Mucosa of stomach (tissue), 1 donor: Measurements from ENCODE around the gene NFKB2.

Experiments
- H3K27me3 ChIP-seq: one replicate; pipeline ENCODE4 v1.7.0; 2013; ENCODE audit warnings: mild to moderate bottlenecking, low read length; ENCODE audit not compliant: control insufficient read depth, insufficient read depth
- H3K36me3 ChIP-seq: one replicate; pipeline ENCODE4 v1.7.0; 2013; ENCODE audit warnings: low read length; ENCODE audit not compliant: control insufficient read depth, insufficient read depth
- H3K4me1 ChIP-seq: one replicate; pipeline ENCODE4 v1.7.0; 2013; ENCODE audit warnings: mild to moderate bottlenecking, low read length; ENCODE audit not compliant: control insufficient read depth, insufficient read depth
- H3K4me3 ChIP-seq: one replicate; pipeline ENCODE4 v1.7.0; 2013; ENCODE audit warnings: low read length
- H3K9ac ChIP-seq: one replicate; pipeline ENCODE4 v1.7.0; 2013; ENCODE audit warnings: mild to moderate bottlenecking, low read length, moderate library complexity
- H3K9me3 ChIP-seq: one replicate; pipeline ENCODE4 v1.7.0; 2013; ENCODE audit warnings: mild to moderate bottlenecking, low read length, moderate library complexity; ENCODE audit not compliant: control insufficient read depth
- donor health status: Pancreatic carcinoma.

Gene NFKB2

DNA sequence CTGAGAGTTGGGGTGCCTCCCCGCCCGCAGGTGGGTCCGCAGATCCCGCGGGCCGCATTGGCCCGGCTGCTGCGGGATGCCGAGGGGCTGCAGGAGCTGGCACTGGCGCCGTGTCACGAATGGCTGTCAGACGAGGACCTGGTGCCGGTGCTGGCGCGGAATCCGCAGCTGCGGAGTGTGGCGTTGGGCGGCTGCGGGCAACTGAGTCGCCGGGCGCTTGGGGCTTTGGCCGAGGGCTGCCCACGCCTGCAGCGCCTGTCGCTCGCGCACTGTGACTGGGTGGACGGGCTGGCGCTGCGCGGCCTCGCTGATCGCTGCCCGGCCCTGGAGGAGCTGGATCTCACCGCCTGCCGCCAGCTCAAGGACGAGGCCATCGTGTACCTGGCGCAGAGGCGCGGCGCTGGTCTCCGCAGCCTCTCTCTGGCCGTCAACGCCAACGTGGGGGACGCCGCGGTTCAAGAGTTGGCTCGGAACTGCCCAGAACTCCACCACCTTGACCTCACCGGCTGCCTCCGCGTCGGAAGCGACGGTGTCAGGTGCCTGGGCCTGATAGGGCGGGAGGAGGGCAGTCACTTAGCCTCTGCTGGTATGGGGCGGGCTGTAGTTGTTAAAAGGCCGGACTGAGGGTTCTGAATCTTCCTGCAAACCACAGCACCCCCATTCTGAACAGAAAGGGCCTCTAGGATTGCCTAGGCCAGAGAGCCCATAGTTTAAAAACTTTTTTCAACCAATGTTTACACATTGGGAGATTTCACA, 26.4 kb downstream of the NFKB2 start:
- Histone ChIP-seq H3K9me3 (no peaks in the 10 kb centered on the region), H3K9ac (peak overlapping the region; percentile 80), H3K4me1 (peaks cover 33% of the 10 kb centered on the region), H3K27me3 (peaks cover 16% of the 10 kb centered on the region), H3K36me3 (no peaks in the 10 kb centered on the region), H3K4me3 (peak overlapping the region; percentile 70)

DNA sequence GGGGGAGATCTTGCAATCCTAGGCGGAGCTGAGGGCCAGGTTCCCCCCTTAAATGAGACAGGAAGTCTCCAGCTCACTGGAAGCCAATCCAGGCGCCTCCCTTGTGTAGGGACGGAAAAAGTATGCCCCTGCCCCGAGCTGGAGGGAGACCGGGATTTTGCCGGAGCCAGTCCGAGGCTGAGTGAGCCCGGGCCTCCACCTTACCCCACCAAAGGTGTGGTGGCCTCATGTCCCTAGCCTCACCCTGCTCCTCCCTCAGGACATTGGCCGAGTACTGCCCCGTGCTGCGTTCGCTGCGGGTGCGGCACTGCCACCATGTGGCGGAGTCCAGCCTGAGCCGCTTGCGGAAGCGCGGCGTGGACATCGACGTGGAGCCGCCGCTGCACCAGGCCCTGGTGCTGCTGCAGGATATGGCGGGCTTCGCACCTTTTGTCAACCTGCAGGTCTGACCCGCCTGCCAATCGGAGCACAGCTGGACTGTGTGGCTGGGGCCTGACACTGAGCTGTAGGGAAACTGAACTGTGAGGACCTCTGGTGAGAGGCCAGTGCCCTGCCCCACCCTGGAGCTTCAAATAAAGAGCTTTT, 27.1 kb downstream of the NFKB2 start:
- peaks cover 11% of the 10 kb centered on the region for H3K27me3 ChIP-seq

DNA sequence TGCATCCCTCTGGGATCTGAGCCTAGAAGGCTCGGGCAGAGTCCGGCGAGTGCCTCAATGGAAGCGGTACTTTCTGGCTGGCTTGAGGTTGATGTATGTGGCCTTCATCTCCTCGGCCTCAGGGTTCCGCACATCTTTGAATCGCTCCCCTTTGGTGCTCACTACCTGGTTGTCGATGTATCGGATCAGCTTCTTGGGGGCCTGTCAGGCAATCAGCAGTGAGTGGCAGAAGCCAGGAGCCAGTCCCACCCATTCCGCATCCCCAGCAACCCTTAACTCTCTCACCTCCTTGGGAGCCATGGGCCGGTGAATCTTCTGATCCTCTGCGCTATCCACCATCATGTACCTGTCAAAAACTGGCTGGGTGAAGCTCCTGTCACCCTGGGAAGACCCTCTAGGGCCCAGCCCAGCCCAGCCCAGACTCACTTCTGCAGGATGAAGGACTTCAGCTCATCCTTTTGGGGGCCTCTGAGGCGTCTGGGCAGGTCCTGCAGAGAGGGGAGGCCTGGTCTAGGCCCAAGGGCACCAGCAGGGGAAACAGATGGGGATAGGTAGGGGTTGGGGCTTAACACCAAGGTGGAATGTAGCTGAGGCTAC, 28.0 kb downstream of the NFKB2 start:
- H3K36me3 ChIP-seq = no peaks in the 10 kb centered on the region
- H3K4me3 ChIP-seq = peak overlapping the region; percentile 70
- peaks cover 33% of the 10 kb centered on the region for H3K4me1 ChIP-seq
- H3K9ac ChIP-seq = peak overlapping the region; percentile 80
- no peaks in the 10 kb centered on the region for H3K9me3 ChIP-seq
- peaks cover 5% of the 10 kb centered on the region for H3K27me3 ChIP-seq

More for the DNA sequence above, 27.1 kb downstream of the NFKB2 start:
- peaks cover 33% of the 10 kb centered on the region for H3K4me1 ChIP-seq
- H3K9ac ChIP-seq = peak overlapping the region; percentile 80
- peak overlapping the region; percentile 70 for H3K4me3 ChIP-seq
- H3K9me3 ChIP-seq = no peaks in the 10 kb centered on the region
- no peaks in the 10 kb centered on the region for H3K36me3 ChIP-seq

DNA sequence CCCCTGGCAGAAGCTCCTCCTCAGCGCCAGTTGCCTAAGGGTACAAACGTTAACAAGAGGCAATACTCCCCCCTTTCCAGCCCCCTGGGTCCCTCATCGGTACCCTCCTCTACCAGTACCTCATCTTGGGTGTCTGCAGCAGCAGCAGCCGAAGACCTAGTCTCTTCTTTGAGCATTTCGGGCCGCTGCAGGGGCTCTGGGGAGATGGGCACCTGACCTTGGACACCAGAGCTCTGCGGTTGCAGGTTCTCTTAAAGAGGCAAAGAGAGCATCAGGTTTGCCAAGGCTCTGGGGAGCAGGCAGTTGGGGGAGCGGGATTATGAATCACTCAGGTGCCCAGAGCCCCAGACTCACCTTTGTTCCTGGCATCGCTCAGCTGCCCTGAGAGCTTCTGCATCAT, 28.6 kb downstream of the NFKB2 start:
- Histone ChIP-seq H3K9me3 (no peaks in the 10 kb centered on the region), H3K9ac (no peak overlapping the region), H3K4me1 (peaks cover 30% of the 10 kb centered on the region), H3K36me3 (no peaks in the 10 kb centered on the region), H3K27me3 (peaks cover under 1% of the 10 kb centered on the region), H3K4me3 (no peak overlapping the region)

DNA sequence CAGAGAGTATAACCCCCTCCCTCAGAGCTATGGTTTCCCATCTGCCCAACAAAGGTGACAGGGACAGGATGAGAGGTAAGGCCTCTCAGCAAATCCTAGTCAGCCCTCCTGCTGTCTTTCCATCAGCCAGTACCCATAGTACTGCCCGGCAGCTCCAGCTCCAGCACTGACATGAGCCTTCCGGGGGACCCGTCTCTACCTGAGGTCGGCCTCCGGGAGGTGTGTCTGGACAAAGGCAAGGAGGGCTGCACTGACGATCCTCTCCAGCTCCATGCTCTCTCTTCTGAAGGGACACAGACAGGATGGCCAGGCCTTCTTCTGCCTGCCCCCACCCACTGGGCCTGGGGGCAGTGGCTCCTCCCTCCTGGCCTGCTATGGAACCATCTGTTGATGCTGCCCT, 29.4 kb downstream of the NFKB2 start:
- Histone ChIP-seq H3K4me1 (peaks cover 22% of the 10 kb centered on the region), H3K4me3 (no peak overlapping the region), H3K27me3 (no peaks in the 10 kb centered on the region), H3K9ac (no peak overlapping the region), H3K9me3 (no peaks in the 10 kb centered on the region), H3K36me3 (no peaks in the 10 kb centered on the region)

DNA sequence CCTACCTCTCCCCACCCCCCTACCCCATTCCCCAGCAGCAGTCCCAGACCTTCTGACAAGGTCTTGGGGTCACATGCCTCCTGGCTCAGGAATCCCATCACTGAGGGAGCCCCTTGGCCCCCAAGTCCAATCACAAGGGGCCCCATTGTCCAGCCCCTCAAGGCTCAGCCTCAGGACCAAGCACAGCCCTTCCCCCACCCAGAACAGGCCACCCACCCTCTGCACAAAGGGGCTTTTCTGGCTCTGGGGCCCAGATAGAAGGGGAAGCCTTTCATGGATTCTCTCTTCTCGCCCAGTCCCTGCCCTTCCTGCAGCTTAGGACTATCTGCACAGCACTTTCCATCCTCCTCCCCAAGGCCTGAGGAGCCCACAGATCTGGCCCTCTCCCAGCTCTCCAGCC, 29.9 kb downstream of the NFKB2 start:
- H3K4me1 ChIP-seq = peaks cover 18% of the 10 kb centered on the region
- no peaks in the 10 kb centered on the region for H3K9me3 ChIP-seq
- no peak overlapping the region for H3K9ac ChIP-seq
- H3K4me3 ChIP-seq = no peak overlapping the region
- H3K36me3 ChIP-seq = no peaks in the 10 kb centered on the region
- no peaks in the 10 kb centered on the region for H3K27me3 ChIP-seq

DNA sequence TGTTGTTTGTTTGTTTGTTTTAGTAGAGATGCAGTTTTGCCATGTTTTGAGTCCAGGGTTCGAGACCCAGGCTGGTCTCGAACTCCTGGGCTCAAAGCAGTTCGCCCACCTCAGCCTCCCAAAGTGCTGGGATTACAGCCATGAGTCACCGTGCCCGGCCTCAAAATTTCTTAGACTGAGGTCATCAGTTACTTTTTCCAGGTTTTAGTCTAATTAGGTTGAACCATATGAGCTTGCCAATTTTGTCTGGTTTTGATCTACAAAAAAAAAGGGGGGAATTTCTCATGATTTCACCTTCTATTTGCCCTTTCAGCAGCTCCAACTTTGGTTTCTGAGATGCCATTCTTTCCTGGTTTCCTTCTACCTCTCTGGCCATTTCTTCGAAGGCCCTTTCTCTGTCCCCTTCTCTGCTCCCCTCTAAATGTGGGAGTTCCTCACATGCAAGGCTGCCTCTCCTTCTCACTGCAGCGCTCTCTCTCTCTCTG, 31.3 kb downstream of the NFKB2 start:
- Histone ChIP-seq H3K4me1 (peaks cover 22% of the 10 kb centered on the region), H3K9me3 (no peaks in the 10 kb centered on the region), H3K27me3 (no peaks in the 10 kb centered on the region), H3K9ac (no peak overlapping the region), H3K36me3 (no peaks in the 10 kb centered on the region), H3K4me3 (no peak overlapping the region)

DNA sequence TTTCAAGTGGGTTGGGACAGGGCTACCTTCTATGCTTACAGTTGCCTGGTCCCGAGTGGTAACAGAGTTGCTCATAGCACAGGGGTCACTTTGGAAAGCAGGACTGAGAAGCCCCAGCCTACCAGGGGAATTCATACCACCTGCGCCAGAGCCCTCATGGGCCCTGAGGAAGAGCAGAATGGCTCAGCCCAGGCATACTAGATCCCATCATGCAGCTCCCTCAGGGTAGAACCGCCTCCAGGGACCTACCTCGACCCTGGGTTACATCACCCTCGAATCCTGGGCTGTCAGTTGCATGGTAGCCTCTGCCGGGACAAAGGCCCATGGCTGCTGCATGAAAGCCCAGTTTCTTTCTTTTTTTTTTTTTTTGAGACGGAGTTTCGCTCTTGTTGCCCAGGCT, 34.0 kb downstream of the NFKB2 start:
- H3K36me3 ChIP-seq = no peaks in the 10 kb centered on the region
- peaks cover 6% of the 10 kb centered on the region for H3K27me3 ChIP-seq
- peaks cover 6% of the 10 kb centered on the region for H3K4me1 ChIP-seq
- no peaks in the 10 kb centered on the region for H3K9me3 ChIP-seq
- H3K9ac ChIP-seq = no peak overlapping the region
- H3K4me3 ChIP-seq = no peak overlapping the region

DNA sequence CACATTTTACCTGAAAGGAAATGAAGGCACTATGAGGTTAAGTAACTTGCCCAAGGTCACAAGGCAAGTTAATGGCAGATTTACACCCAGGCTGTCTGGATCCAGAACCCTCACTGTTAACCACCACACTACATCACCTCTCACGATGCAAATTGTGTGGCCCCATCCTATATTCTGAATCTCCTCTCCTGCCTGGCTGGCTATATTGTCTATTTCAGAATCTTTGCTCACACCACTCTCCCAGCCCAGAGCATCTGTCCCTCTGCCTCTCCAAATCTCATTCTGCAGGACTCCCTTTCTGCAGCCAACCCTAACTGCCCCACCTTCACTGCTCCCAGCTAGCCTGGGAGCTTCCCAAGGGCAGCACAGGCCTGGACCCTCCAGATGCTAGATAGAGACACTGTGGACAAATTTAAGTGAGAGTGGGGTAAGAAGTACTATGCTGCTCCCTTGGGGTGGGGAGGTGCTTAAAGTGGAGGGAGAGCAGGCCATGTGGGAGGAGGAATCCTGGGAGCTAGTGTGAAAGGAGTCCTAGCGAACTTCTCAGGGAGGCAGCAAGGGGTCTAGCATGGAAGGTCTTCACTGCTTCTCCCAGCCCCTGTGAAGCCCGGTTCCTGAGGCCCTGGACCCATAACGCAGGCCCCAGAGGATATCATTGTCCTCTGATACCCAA, 36.1 kb downstream of the NFKB2 start:
- Histone ChIP-seq H3K4me3 (peak overlapping the region; percentile 39), H3K4me1 (peaks cover 9% of the 10 kb centered on the region), H3K9me3 (no peaks in the 10 kb centered on the region)

DNA sequence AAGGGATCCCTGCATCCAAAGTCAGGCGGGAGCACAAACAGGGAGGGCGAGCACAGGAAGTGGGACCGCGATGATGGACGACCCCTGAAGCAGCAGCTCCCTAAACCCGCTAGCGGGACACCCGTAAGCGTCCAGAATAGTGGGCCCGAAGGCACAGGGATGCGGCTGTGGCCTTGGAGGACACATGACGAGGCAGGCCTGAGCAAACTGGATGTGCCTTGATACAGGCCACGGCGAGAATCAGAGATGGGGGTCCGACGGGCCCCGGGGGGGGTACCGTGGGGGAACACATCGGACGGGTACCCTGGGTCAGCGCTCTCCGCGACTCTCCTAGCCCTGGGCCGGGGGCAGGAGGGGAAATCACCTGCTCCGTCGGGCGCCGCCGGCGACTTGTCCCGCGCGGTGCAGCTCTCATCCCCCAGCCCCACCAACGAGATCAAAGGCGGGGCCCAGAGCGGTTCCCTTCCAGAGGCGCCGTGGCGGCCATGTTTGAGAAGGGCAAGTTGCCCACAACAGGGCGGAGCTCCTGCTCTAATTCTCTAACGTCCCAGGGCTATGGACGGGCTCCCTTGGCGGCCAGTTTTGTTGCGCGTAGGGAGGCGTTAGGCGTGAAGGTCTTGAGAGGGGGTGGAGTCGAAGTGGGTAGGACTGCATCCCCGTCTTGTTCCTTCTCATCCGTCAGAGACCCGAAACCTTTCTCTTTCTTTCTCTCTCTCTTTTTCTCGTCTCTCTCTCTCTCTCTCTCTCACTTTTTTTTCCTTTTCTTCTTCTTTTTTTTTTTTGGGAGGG, 36.9 kb downstream of the NFKB2 start, which contains the start of gene CUEDC2:
TSS of gene CUEDC2 (minus strand) at position 413 of the 789 bp plus-strand sequence. CDS start 7,386 bp downstream, outside the sequence.
- peak within 1 kb of the TSS; percentile 39 for H3K4me3 ChIP-seq
- peaks cover 9% of the 10 kb centered on the region for H3K4me1 ChIP-seq
- no peaks in the 10 kb centered on the region for H3K36me3 ChIP-seq
- no peaks in the 10 kb centered on the region for H3K9me3 ChIP-seq
- peaks cover 14% of the 10 kb centered on the region for H3K27me3 ChIP-seq
- H3K9ac ChIP-seq = peak within 1 kb of the TSS; percentile 86

More for the DNA sequence above, 36.1 kb downstream of the NFKB2 start:
- no peaks in the 10 kb centered on the region for H3K36me3 ChIP-seq
- H3K27me3 ChIP-seq = peaks cover 14% of the 10 kb centered on the region
- peak overlapping the region; percentile 86 for H3K9ac ChIP-seq

DNA sequence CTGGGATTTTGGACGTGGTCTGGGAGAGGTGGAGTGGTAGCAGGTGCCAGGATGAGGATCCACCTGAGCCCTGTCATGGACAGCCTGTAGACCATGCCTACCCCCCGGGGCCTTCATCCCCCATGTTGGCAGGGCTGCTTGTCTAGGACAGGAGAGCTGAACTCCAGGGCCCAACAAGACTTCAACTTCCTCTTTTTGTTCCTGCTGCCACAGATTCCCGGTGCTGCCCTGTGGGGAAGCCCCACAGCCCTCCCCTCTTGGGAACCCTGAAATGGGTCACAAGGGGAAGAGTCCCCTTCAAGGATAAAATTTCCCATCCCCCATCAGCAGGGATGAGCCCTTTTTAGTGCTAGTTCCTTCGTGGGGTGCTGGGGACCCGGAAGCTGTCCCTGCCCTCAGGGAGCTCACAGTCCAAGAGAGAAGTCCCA, 38.1 kb downstream of the NFKB2 start:
- Histone ChIP-seq H3K9me3 (no peaks in the 10 kb centered on the region), H3K27me3 (peaks cover 14% of the 10 kb centered on the region), H3K4me3 (no peak overlapping the region), H3K36me3 (no peaks in the 10 kb centered on the region), H3K4me1 (peaks cover 9% of the 10 kb centered on the region), H3K9ac (no peak overlapping the region)
